K562 (cell line): ENCODE measurements around the gene NACC1. TPM values are rescaled to one million over a fixed set of nuclear protein-coding genes. Genes with fewer than 3 reads are reported as not detected.
A peak's percentile ranks its signal among the peaks of the same experiment; 100 is the strongest.

Experiments used
- CHAMP1 ChIP-seq: fragments of 450-650 bp; IDR thresholded peaks from 2 replicates; pipeline ENCODE4 v1.6.1; 2016; ENCODE audit warnings: mild to moderate bottlenecking
- CHD2 ChIP-seq: IDR thresholded peaks from 2 replicates; pipeline ENCODE4 v1.6.1; 2011; ENCODE audit warnings: low read depth, low read length
- ELF1 ChIP-seq: fragments of 200-800 bp; sonication (Bioruptor generic); IDR thresholded peaks from 2 replicates; pipeline ENCODE4 v1.6.1; 2016; ENCODE audit warnings: missing genetic modification characterization, missing compliant biosample characterization
- ELF2 ChIP-seq: fragments of 250-450 bp; sonication (Bioruptor Pico); IDR thresholded peaks from 2 replicates; pipeline ENCODE4 v1.5.0; 2021; ENCODE audit warnings: mild to moderate bottlenecking
- FOXM1 ChIP-seq, 2 experiments: fragments of 450-650 bp in 1 of 2; sonication (generic) in 1 of 2; formaldehyde crosslinking in 1 of 2; IDR thresholded peaks; 2 replicates each; pipeline versions ENCODE4 v1.6.1 to v1.9.0; 2017 to 2022; ENCODE audit warnings: low read depth in 2 of 2, mild to moderate bottlenecking in 2 of 2, missing genetic modification reagents in 1 of 2, moderate library complexity in 1 of 2
- FOXO4 ChIP-seq: fragments of 450-650 bp; formaldehyde crosslinking; IDR thresholded peaks from 2 replicates; pipeline ENCODE4 v1.4.0; 2020; ENCODE audit warnings: mild to moderate bottlenecking, moderate library complexity
- HDGF ChIP-seq: fragments of 450-650 bp; IDR thresholded peaks from 2 replicates; pipeline ENCODE4 v1.6.1; 2016
- PCBP2 ChIP-seq: fragments of 200-400 bp; formaldehyde crosslinking; IDR thresholded peaks from 2 replicates; pipeline ENCODE4 v1.6.1; 2018; ENCODE audit warnings: low read length, low read depth, mild to moderate bottlenecking, moderate library complexity; ENCODE audit not compliant: poor library complexity, severe bottlenecking
- PTRF ChIP-seq: fragments of 450-650 bp; IDR thresholded peaks from 2 replicates; pipeline ENCODE4 v1.6.1; 2016; ENCODE audit warnings: mild to moderate bottlenecking, missing genetic modification characterization, missing compliant biosample characterization
- RBBP5 ChIP-seq: fragments of 200-600 bp; sonication (generic); IDR thresholded peaks from 2 replicates; pipeline ENCODE4 v1.6.1; 2012; ENCODE audit warnings: borderline replicate concordance, mild to moderate bottlenecking, low read length, control low read depth, inconsistent platforms; ENCODE audit not compliant: insufficient read depth, poor library complexity, severe bottlenecking
- SRF ChIP-seq, 2 experiments: fragments of 250-450, 450-650 bp in 1 of 2; sonication (Bioruptor Pico) in 1 of 2; sonication (generic) in 1 of 2; formaldehyde crosslinking; IDR thresholded peaks; 2 replicates each; pipeline versions ENCODE4 v1.5.0 to v1.5.1; 2020 to 2022; ENCODE audit warnings: mild to moderate bottlenecking in 1 of 2, missing genetic modification reagents in 1 of 2
- SUPT5H ChIP-seq: fragments of 450-650 bp; IDR thresholded peaks from 2 replicates; pipeline ENCODE4 v1.6.1; 2016
- TFAP4 ChIP-seq: sonication (generic); formaldehyde crosslinking; IDR thresholded peaks from 2 replicates; pipeline ENCODE4 v1.8.0; 2022; ENCODE audit warnings: missing genetic modification reagents, mild to moderate bottlenecking, moderate library complexity, borderline replicate concordance
- TSHZ1 ChIP-seq: fragments of 250-450 bp; sonication (Bioruptor Pico); IDR thresholded peaks from 2 replicates; pipeline ENCODE4 v1.4.0; 2020; ENCODE audit warnings: mild to moderate bottlenecking, moderate library complexity
- YBX1 ChIP-seq: fragments of 450-650 bp; IDR thresholded peaks from 2 replicates; pipeline ENCODE4 v1.7.1; 2016; ENCODE audit warnings: mild to moderate bottlenecking
- ZBTB8A ChIP-seq: fragments of 450-650 bp; IDR thresholded peaks from 2 replicates; pipeline ENCODE4 v1.6.1; 2018; ENCODE audit warnings: mild to moderate bottlenecking, moderate library complexity; ENCODE audit not compliant: partially characterized antibody
- ZNF644 ChIP-seq: fragments of 200-800 bp; sonication (Bioruptor generic); IDR thresholded peaks from 2 replicates; pipeline ENCODE4 v1.6.1; 2016; ENCODE audit warnings: low read depth, missing genetic modification characterization, missing compliant biosample characterization
- ZNF75A ChIP-seq: fragments of 450-650 bp; formaldehyde crosslinking; IDR thresholded peaks from 2 replicates; pipeline ENCODE4 v1.4.0; 2020; ENCODE audit warnings: mild to moderate bottlenecking
- polyA plus RNA-seq, 8 experiments: library from polyadenylated mRNA; depleted of rRNA in 4 of 8; stranded (reverse) in 5 of 8; unstranded in 3 of 8; fragments of >200 nt; fragmentation: Nextera tagmentation in 2 of 8; fragmentation: Illumina TruSeq in 1 of 8; extraction: Ambion mirVana in 2 of 8; extraction: Trizol in 1 of 8; gene quantifications; 2 replicates each; pipeline versions ENCODE4 v1.2.1 to v1.2.3, GENCODE V29; 2011 to 2014; ENCODE audit warnings: inconsistent platforms in 1 of 8, missing spikeins in 1 of 8
- total RNA-seq, 7 experiments: library from RNA; depleted of rRNA in 6 of 7; stranded (reverse); fragments of >200 nt in 6 of 7; fragmentation: Illumina TruSeq in 2 of 7; extraction: Trizol in 2 of 7; gene quantifications; 2 replicates each; pipeline versions ENCODE4 v1.2.1 to v1.2.3, GENCODE V29; 2011 to 2021; ENCODE audit warnings: low replicate concordance in 1 of 7

The NACC1 gene
- total and polyA plus RNA-seq, 9 of the 15 experiments (the other 6 are each of a cell fraction or from before 2014, with no cell fraction given) = 0.04 to 96.6 (median 25.8) TPM

GRCh38 chr19:13117772-13118423, at the start of gene NACC1 (continued):
- TF ChIP-seq ZBTB8A (no peak), YBX1 (no peak), SUPT5H (no peak), ELF1 (tag) (0 out of 2 replicates have a peak, but pooled peaks have one; percentile 9), TSHZ1 (CRISPR knock-in tag) (no peak), CHD2 (no peak), PTRF (tag) (no peak), HDGF (no peak), ZNF75A (CRISPR knock-in tag) (no peak), RBBP5 (peak; percentile 85), ZNF644 (tag) (no peak), TFAP4 (CRISPR knock-in tag) (no peak; the same call in 1 of the 2 replicates), SRF (CRISPR knock-in tag; IDR thresholded peaks at IDR 0.05) (no peak), FOXO4 (CRISPR knock-in tag) (no peak), PCBP2 (no peak), FOXM1 (IDR thresholded peaks at IDR 0.05; ENCODE audit: low read depth) (no peak), FOXM1 (CRISPR knock-in tag; IDR thresholded peaks at IDR 0.05; ENCODE audit: low read depth) (no peak), ELF2 (CRISPR knock-in tag) (no peak), CHAMP1 (no peak)
